HG03571 (cell line): Measurements from ENCODE around the gene CPT2.
"Not testable (repeated sequence)": the region's sequence is repeated elsewhere in the genome, so short reads cannot be mapped to it uniquely, and the experiment has no call there.

ENCODE experiments used
- ATAC-seq: cut with Tn5 transposase; IDR thresholded peaks from one replicate; pipeline ENCODE4 v1.9.1; 2021; ENCODE audit not compliant: unreplicated experiment

Gene CPT2

DNA sequence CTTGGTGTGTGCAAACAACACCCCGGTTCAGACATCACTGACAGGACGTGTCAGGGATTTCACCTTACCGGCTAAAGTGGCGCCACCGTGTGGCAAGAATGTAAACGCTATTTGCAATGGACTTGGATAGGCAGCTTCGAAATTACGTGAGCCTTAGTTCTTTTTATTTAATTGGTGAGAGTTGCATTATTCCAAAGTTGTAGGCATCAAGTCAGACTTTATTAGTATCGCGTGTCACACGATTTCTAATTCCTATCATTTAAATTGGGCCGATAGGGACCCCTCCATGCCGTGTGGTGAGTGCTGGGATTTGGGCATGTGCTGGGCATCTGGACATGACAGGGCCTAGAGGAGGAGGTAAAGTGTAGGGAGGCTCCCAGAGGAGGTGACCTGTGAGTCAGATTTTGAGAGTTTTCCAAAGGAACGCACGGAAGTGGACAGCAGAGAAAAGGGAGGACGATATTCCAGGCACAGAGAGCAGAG, 14.5 kb upstream of the CPT2 start:
- no peak for ATAC-seq

DNA sequence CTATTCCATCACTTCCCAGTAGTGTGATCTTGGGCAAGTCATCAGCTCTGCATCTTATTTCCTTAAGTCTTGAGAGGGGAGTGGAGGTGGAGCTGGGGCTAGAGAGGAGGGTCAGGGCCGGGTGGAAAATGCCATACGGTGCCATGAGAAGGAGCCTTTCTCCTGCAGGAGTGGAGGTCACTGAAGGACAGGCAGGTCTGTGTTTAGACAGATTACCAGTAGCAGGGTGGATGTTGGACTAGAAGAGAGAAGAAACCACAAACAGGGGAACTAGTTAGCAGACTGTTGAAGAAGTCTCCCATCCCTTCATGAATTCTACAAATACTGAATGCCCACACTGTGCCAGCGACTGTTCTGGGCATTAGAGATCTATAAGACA, 13.9 kb upstream of the CPT2 start:
- no peak for ATAC-seq

- no peak for ATAC-seq
These were observed 13.3 kb upstream of the CPT2 start for GRCh38 chr1:53183095-53183990.

- ATAC-seq: not testable (repeated sequence)
These were observed 10.7 kb upstream of the CPT2 start for GRCh38 chr1:53185955-53186297.

DNA sequence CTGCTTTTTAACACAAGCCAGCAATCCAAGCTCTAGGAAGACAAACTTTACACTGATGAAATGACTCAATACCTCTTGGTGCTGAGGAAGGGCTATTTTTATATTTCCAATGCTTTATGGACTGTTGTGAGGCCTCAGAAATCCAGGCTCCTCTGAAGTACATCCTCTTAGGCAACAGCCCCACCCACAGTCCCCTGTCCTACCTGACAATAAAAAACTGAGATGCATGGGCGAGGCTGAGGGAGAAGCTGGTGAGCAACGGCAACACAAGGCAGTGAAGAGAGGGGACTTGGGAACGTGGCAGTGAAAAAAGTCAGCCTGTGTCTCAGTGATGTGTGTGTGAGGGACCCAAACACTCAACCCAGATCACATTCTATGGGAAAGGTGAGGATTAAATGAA, 10.1 kb upstream of the CPT2 start:
- no peak for ATAC-seq

GRCh38 chr1:53187401-53187800, 9.2 kb upstream of the CPT2 start:
- ATAC-seq: no peak

- no peak for ATAC-seq
These were observed 8.5 kb upstream of the CPT2 start for GRCh38 chr1:53188099-53188498.

- ATAC-seq: no peak
These were observed 7.6 kb upstream of the CPT2 start for GRCh38 chr1:53189061-53189460.

DNA sequence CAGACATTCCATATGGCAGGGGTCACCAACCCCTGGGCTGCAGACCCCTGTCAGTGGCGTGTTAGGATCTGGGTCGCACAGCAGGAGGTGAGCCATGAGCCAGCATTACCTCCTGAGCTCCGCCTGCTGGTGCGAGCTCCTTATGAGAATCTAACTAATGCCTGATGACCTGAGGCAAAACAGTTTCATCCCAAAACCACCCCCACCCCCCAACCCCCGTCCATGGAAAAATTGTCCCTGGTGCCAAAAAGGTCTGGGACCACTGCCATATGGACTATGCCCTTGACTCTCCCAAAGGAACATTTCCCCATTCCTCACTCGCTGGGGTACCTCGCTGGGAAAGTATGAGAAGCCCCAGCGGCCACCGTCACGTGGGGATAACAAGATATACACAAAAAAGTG, 6.4 kb upstream of the CPT2 start:
- no peak for ATAC-seq

GRCh38 chr1:53195246-53196016, 1.2 kb upstream of the CPT2 start:
- ATAC-seq: no peak

DNA sequence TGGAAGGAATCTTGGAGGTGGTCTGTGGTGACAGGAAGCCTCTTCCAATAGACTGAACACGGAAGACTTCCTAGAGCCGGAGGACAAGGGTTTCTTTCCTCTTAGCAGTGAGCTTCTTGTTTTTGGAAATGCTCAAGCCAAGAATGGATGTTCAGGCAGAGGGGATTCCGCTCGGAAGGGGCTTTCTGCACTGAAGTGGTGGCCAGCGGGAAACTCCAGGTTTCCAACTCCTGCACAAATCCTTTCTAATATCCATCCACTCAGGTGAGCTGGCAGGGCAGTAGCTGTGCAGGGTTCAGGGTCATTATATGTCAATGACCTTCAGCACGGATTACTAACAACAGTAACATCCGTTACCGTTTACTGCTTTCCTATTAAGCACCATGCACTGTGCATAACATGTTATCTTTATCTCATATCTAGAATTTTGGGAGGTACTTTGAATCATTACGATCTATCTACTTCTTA, 573 bp upstream of the CPT2 start:
- no peak for ATAC-seq

- no peak for ATAC-seq
These were observed 922 bp downstream of the CPT2 start for GRCh38 chr1:53197291-53198200.

DNA sequence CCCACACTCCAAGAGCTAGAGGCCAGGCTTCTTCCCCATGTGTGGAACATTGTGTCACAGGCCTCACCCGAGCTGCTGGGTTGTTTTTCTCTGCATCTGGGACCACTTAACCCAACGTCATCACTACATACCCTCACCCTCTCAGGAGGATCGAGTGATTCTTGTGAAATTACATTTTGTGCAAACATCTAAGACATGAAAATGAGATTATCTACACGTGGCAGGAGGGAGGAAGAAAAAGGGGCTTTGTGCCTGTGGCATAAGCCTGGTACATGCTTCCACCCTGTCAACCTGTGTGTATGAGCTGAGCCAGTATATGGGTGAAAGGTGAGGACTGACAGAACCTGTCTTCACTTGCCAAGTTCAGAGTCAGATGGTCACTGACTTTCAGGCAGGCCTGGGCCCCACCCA, 1.6 kb downstream of the CPT2 start:
- no peak for ATAC-seq

DNA sequence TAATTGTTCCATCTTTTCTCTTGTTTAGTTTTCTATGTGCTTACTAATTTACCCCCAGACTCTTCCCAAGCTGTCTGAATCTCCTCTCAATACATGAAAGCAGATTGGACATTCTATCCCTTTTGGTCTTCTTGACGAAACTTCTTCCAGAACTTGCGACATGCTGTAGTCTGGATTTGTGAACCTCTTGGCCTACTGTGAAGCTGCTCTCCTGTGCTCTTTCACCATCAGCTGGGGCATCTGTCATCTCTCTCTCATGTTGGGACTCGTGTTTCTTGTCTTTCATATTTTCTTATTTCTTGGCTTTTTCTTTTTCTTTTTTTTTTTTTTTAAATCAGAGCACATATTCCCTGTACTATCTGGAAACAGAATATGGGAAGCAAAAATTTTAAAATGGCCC, 6.8 kb downstream of the CPT2 start:
- no peak for ATAC-seq

GRCh38 chr1:53205496-53205895, 8.9 kb downstream of the CPT2 start:
- not testable (repeated sequence) for ATAC-seq

- not testable (repeated sequence) for ATAC-seq
These were observed 9.6 kb downstream of the CPT2 start for GRCh38 chr1:53206083-53206685.

DNA sequence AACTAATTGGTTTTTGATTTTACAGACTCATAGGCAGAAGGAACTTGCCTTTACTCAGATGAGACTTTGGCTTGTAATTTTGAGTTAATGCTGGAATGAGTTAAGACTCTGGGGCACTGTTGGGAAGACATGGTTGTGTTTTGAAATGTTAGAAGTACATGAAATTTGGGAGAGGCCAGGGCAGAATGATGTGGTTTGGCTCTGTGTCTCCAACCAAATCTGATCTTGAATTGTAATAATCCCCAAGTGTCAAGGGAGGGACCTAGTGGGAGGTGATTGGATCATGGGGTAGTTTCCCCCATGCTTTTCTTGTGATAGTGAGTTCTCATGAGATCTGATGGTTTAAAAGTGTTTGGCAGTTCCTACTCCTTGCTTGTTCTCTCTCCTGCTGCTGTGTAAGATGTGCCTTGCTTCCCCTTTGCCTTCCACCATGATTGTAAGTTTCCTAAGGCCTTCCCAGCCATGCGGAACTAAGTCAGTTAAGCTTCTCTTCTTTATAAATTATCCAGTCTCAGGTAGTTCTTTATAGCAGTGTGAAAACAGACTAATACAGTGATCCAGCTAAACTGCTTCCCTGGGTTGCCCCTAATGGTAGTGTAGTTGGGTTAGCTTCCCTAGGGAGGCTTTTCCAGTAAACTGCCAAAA, 10.2 kb downstream of the CPT2 start:
- ATAC-seq: no peak

DNA sequence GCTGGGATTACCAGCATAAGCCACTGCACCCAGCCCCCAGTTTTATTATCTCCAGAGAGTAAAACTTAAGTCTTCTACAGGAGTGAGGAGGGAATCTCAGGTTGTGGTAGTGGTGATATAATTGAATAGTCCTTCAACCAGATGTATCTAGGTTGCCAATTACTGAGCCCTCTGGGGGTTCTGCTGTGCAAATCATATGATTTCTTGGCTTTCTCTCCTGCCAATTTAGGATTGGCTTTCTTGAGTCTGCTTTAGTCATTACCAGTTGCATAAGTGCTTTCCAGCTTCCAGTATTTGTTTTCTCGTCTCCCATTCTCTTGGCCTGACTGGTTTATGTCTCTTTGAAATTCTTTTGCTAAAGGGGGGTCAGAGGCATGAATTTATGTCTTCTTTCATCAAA, 11.1 kb downstream of the CPT2 start:
- no peak for ATAC-seq

GRCh38 chr1:53210352-53210751, 13.7 kb downstream of the CPT2 start:
- no peak for ATAC-seq

GRCh38 chr1:53210954-53211353, 14.3 kb downstream of the CPT2 start:
- ATAC-seq: no peak
